ENCODE results near the gene MED29.

MED29 gene

DNA sequence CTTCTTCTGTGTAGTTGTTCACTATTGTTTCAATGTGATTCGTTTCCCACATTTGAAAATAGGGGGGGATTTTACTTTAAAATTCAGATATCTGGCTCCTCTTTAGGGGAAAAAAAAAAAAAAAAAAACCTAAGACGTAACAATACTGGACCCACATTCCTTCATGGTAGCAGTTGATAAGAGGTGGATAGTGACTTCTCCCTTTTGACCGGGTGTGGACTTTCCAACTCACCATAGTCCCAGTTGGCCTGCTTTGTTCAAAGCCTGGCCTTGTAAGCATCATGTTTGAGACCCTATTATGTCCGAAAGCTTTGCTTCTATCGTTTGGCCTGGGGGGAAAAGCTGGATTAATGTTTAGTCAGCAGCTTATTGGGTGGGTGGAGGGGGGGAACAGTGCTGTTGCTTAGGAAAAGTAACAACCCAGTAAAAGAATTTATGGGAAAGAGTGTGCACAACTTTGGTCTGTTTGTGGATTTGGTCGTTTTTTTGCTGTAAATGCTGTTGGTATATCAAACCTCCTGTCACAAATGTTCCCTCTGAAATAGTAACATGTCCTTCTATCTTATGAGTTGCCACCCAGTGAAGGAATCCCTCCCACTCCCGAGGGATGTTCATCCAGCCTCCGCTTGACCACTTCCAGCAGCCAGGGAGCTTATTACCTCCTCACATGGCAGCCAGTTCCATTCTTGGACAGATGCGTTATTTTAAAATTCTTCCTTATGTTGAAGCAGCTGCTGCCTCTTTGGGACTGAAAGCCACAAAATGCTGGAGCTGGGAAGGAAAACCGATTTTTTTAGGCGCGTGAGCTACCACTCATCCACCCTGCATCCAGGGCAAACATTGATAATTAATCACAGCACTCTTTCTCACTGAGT lies 38.6 kb upstream of the MED29 start:
- DNase-seq (ENCODE audit: low spot score) (no peak), ATAC-seq (ENCODE audit: low read depth) (no peak)
- TF ChIP-seq, protein P1, sequence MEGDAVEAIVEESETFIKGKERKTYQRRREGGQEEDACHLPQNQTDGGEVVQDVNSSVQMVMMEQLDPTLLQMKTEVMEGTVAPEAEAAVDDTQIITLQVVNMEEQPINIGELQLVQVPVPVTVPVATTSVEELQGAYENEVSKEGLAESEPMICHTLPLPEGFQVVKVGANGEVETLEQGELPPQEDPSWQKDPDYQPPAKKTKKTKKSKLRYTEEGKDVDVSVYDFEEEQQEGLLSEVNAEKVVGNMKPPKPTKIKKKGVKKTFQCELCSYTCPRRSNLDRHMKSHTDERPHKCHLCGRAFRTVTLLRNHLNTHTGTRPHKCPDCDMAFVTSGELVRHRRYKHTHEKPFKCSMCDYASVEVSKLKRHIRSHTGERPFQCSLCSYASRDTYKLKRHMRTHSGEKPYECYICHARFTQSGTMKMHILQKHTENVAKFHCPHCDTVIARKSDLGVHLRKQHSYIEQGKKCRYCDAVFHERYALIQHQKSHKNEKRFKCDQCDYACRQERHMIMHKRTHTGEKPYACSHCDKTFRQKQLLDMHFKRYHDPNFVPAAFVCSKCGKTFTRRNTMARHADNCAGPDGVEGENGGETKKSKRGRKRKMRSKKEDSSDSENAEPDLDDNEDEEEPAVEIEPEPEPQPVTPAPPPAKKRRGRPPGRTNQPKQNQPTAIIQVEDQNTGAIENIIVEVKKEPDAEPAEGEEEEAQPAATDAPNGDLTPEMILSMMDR (IDR thresholded peaks at IDR 0.05; ENCODE audit: poor library complexity, severe bottlenecking) = no peak
- Histone ChIP-seq H3K27ac (ENCODE audit: poor library complexity, severe bottlenecking) (no peak overlapping the region), H3K9me3 (ENCODE audit: severe bottlenecking) (no peaks in the 10 kb centered on the region), H3K27me3 (ENCODE audit: insufficient read depth, poor library complexity, severe bottlenecking) (no peaks in the 10 kb centered on the region), H3K4me1 (ENCODE audit: insufficient read depth, poor library complexity, severe bottlenecking) (no peaks in the 10 kb centered on the region), H3K4me3 (ENCODE audit: severe bottlenecking) (no peak overlapping the region), H3K36me3 (ENCODE audit: low read depth) (peaks cover 88% of the 10 kb centered on the region)

DNA sequence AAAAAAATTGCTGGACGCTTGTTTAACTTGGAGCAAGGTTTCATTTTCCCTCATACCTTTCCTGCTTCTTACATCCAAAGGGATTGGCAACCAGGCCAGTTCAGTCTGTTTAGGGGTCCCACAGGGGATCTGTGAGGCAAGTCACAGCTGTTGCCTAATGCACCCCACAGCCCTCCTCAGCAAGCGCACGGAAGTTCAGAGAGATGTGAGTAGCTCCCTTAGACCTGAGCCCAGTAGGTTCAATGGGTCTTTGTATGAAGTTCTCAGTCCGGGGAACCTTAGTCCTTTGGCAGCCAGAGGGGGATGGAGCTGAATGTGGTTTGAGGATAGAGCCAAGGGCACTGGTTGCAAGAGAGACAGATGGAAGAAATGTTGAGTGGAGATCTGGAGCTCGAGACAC lies 35.9 kb upstream of the MED29 start:
- Histone ChIP-seq H3K9me3 (ENCODE audit: severe bottlenecking) (no peaks in the 10 kb centered on the region), H3K36me3 (ENCODE audit: low read depth) (peaks cover 93% of the 10 kb centered on the region), H3K27ac (ENCODE audit: poor library complexity, severe bottlenecking) (no peak overlapping the region), H3K4me1 (ENCODE audit: insufficient read depth, poor library complexity, severe bottlenecking) (no peaks in the 10 kb centered on the region), H3K27me3 (ENCODE audit: insufficient read depth, poor library complexity, severe bottlenecking) (no peaks in the 10 kb centered on the region), H3K4me3 (ENCODE audit: severe bottlenecking) (no peak overlapping the region)
- DNase-seq (ENCODE audit: low spot score) (no peak), ATAC-seq (ENCODE audit: low read depth) (no peak)
- TF ChIP-seq, protein P1 (IDR thresholded peaks at IDR 0.05; ENCODE audit: poor library complexity, severe bottlenecking) = no peak

DNA sequence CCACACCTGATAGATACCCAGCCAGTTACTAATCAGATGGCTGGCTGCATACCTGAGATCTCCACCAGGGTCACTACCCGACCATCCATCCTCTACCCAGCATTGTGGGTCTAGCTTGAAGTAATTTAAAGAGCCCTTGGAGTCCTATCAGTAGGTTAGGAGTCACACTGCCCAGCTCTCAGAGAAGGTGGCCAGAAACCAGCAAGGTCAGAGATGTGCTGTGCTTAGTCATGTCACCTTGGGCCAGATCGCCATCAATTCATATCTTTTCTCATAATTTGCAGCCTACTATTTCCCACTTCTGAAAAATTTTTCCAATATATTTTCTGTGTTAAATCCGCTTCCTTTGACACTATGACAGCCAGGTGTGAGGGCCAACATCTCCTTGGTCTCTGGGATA lies 35.1 kb upstream of the MED29 start:
- Histone ChIP-seq H3K27ac (ENCODE audit: poor library complexity, severe bottlenecking) (no peak overlapping the region), H3K4me3 (ENCODE audit: severe bottlenecking) (no peak overlapping the region), H3K27me3 (ENCODE audit: insufficient read depth, poor library complexity, severe bottlenecking) (no peaks in the 10 kb centered on the region), H3K4me1 (ENCODE audit: insufficient read depth, poor library complexity, severe bottlenecking) (no peaks in the 10 kb centered on the region), H3K36me3 (ENCODE audit: low read depth) (peaks cover 97% of the 10 kb centered on the region), H3K9me3 (ENCODE audit: severe bottlenecking) (no peaks in the 10 kb centered on the region)
- ATAC-seq (ENCODE audit: low read depth) (no peak), DNase-seq (ENCODE audit: low spot score) (no peak)
- TF ChIP-seq, protein P1 (IDR thresholded peaks at IDR 0.05; ENCODE audit: poor library complexity, severe bottlenecking) = no peak

DNA sequence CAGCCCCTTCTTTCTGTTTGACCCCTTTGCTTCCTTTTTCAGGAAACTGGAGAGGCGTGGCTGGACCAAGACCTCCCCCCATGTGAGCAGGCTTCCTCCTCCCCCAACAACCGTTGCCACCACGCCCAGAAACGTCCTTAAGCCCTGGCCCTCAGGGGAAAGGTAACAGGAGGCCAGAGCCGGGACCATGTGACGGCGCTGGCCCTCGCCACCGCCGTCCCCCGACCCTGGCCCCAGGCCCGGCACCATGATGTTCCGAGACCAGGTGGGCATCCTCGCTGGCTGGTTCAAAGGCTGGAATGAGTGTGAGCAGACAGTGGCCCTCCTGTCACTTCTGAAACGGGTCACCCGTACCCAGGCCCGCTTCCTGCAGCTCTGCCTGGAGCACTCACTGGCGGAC lies 34.5 kb upstream of the MED29 start:
- H3K27me3 ChIP-seq (ENCODE audit: insufficient read depth, poor library complexity, severe bottlenecking) = no peaks in the 10 kb centered on the region
- H3K27ac ChIP-seq (ENCODE audit: poor library complexity, severe bottlenecking) = no peak overlapping the region
- H3K9me3 ChIP-seq (ENCODE audit: severe bottlenecking) = no peaks in the 10 kb centered on the region
- ATAC-seq (ENCODE audit: low read depth) = no peak
- no peak for DNase-seq (ENCODE audit: low spot score)
- TF ChIP-seq, protein P1 (IDR thresholded peaks at IDR 0.05; ENCODE audit: poor library complexity, severe bottlenecking) = no peak
- no peaks in the 10 kb centered on the region for H3K4me1 ChIP-seq (ENCODE audit: insufficient read depth, poor library complexity, severe bottlenecking)
- peaks cover 91% of the 10 kb centered on the region for H3K36me3 ChIP-seq (ENCODE audit: low read depth)
- no peak overlapping the region for H3K4me3 ChIP-seq (ENCODE audit: severe bottlenecking)

DNA sequence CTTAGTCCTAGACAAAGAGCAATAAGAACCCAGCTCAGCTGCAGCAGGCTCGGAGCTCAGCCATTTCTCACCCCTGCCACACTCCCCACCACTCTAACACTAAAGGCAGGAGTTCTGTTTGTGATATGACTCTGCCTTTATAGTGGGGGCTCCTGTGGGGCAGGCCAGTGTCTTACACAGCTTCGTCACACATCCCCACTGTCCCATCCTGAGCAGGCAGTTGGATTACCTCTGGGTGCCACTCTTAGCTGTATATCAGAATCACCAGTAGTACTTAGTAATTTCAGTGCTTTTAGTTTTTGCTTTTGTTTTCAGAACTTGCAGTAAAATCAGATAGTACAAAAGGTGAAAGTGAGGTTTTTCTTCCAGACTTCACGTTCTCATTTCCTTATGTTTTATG lies 32.2 kb upstream of the MED29 start:
- Histone ChIP-seq H3K36me3 (ENCODE audit: low read depth) (peaks cover 67% of the 10 kb centered on the region), H3K27ac (ENCODE audit: poor library complexity, severe bottlenecking) (no peak overlapping the region), H3K9me3 (ENCODE audit: severe bottlenecking) (no peaks in the 10 kb centered on the region), H3K4me3 (ENCODE audit: severe bottlenecking) (no peak overlapping the region), H3K4me1 (ENCODE audit: insufficient read depth, poor library complexity, severe bottlenecking) (peaks cover 14% of the 10 kb centered on the region), H3K27me3 (ENCODE audit: insufficient read depth, poor library complexity, severe bottlenecking) (no peaks in the 10 kb centered on the region)
- ATAC-seq (ENCODE audit: low read depth) = no peak
- TF ChIP-seq, protein P1 (IDR thresholded peaks at IDR 0.05; ENCODE audit: poor library complexity, severe bottlenecking) = no peak
- DNase-seq (ENCODE audit: low spot score) = no peak
